Measurements from ENCODE around the gene TESK1.
"Not testable (repeated sequence)": the region's sequence is repeated elsewhere in the genome, so short reads cannot be mapped to it uniquely, and the experiment has no call there.

TESK1 gene

GRCh38 chr9:35615981-35616680 is 11.1 kb downstream of the TESK1 start:
- DNase-seq (ENCODE audit: low spot score) = no peak

DNA sequence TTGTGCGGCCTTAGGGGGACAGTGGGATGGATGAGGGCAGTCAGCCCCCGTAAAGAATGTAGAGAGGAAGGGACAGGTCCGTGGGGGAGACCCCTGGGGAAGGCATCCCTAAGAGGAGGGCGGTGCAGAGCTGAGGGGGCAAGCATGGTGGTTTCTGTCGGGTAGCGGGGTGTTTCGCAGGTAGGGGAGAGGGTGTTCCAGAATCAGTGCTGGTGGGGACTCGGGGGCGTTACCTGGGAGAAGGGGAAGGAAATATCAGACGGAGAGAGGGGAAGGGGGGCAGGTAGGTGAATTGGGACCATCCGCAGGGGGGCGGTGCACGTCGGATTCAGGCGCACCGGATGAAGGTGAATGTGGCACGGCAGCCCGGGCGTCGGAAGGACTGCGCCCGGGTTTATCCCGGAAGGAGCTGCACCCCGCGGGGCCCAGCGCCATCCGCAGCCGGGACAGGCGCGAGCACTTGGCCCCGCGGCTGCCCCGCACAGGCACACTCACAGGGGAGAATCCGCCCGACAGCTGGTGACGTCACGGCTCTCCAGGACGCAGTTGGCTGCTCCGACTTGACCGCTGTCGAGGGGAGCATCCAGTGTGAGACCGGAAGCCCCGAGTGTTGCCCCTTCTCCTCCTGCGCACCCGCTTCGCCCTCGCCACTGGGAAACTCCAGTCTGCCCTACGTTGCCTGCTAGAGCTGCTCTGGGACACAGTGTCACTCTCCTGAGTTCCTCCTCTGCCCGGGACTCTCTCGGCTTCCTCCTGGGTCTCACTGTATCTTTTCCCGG is 11.8 kb downstream of the TESK1 start:
- peak; percentile 56 for DNase-seq (ENCODE audit: low spot score)

DNA sequence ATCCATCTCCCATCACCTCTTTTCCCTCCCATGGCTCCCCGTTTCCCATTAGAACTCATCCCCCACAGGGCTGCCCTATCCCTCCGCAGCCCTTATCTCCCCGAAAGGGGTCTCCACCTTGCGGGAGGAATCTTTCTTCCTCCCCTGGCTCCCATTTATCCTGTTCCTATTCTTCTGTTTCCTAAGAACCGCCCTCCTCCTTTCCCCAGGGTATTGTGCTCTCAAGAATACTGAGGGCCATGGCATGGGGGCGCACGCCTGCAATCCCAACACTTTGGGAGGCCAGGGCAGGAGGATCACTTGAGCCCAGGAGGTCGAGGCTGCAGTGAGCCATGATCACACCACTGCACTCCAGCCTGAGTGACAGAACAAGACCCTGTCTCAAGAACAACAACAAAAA is 12.5 kb downstream of the TESK1 start:
- DNase-seq (ENCODE audit: low spot score) = no peak

DNA sequence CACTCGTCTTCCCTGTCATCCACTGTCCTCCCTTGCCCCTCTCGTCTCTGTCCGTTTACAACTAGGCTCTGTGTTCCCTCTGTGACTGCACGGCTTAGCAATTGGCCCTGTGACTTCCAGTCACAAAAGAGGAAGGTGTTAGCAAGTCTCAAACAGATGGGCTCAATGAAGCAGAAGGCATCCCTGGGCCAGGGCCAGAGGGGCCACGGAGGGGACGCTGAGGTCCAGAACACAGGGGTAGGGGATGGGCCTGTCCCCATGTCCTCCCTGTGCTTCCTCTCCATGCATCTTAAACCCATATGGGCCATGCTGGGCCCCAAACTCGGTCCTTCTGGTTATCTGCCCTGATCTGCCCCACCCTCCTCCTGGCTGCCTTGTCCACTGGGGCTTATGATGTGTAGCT is 13.3 kb downstream of the TESK1 start, which contains the start of gene CD72:
CD72 (minus strand) TSS at position 89 of the 403 bp plus-strand sequence. CDS start 110 bp downstream, outside the sequence.
- peak; percentile 76 for DNase-seq (ENCODE audit: low spot score)

- DNase-seq (ENCODE audit: low spot score) = peak; percentile 88
Observed at GRCh38 chr9:35618854-35619799, 14.1 kb downstream of the TESK1 start.

- peak; percentile 73 for DNase-seq (ENCODE audit: low spot score)
Observed at GRCh38 chr9:35619800-35620158, 14.7 kb downstream of the TESK1 start.

GRCh38 chr9:35627575-35627974 is 22.5 kb downstream of the TESK1 start:
- DNase-seq (ENCODE audit: low spot score) = no peak

- DNase-seq (ENCODE audit: low spot score) = no peak
Observed at GRCh38 chr9:35628389-35628991, 23.4 kb downstream of the TESK1 start.

GRCh38 chr9:35629597-35629996 is 24.5 kb downstream of the TESK1 start:
- no peak for DNase-seq (ENCODE audit: low spot score)

- no peak for DNase-seq (ENCODE audit: low spot score)
Observed at GRCh38 chr9:35635730-35636129, 30.7 kb downstream of the TESK1 start.

GRCh38 chr9:35636135-35636876 is 31.2 kb downstream of the TESK1 start:
- no peak for DNase-seq (ENCODE audit: low spot score)

DNA sequence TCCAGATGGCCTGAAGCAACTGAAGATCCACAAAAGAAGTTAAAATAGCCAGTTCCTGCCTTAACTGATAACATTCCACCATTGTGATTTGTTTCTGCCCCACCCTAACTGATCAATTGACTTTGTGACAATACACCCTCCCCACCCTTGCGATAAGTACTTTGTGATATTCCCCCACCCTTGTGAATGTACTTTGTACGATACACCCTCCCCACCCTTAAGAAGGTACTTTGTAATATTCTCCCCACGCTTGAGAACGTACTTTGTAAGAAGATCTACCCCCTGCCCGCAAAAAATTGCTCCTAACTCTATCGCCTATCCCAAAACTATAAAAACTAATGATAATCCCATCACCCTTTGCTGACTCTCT is 31.8 kb downstream of the TESK1 start:
- DNase-seq (ENCODE audit: low spot score) = not testable (repeated sequence)

GRCh38 chr9:35637427-35637955 is 32.4 kb downstream of the TESK1 start:
- not testable (repeated sequence) for DNase-seq (ENCODE audit: low spot score)

- DNase-seq (ENCODE audit: low spot score) = not testable (repeated sequence)
Observed at GRCh38 chr9:35638751-35639150, 33.7 kb downstream of the TESK1 start.

- not testable (repeated sequence) for DNase-seq (ENCODE audit: low spot score)
Observed at GRCh38 chr9:35639225-35639624, 34.2 kb downstream of the TESK1 start.

DNA sequence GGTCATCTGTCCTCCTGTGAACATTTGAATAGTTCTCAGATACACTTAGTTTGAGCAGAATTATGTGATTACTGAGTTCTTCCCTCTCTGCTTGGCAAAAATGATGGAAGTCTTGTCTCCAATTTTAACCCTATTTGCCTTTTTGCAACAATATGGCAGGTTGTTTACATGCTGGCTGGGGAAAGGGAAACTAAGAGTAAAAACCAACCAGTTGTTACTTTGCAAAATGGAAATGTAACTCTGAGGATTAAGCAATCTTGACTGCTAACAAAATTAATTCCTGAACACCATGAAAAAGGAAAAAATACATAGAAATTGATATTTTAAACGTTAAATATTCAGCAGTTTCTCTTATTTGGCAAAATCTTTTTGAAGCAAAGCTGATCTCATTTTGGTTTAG is 34.6 kb downstream of the TESK1 start:
- DNase-seq (ENCODE audit: low spot score) = no peak

DNA sequence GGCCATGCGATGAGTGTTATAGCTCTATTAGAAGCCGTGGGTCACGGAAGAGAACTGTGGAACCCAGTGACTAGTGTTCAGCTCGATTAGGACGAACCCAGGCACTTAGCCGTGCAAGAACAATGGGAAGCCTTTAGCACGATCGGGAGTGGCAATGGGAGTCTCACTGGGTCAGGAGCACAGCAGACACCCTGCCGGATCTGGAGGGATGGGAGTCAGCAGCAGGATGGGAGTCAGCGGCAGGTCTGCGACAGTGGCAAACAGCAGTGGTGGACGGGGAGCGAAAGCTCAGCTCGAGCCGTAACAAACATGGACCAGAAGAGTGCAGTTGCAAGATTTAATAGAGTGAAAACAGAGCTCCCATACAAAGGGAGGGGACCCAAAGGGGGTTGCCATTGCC is 35.4 kb downstream of the TESK1 start:
- DNase-seq (ENCODE audit: low spot score) = not testable (repeated sequence)

- not testable (repeated sequence) for DNase-seq (ENCODE audit: low spot score)
Observed at GRCh38 chr9:35641478-35641877, 36.4 kb downstream of the TESK1 start.

- DNase-seq (ENCODE audit: low spot score) = no peak
Observed at GRCh38 chr9:35643046-35643445, 38.0 kb downstream of the TESK1 start.

DNA sequence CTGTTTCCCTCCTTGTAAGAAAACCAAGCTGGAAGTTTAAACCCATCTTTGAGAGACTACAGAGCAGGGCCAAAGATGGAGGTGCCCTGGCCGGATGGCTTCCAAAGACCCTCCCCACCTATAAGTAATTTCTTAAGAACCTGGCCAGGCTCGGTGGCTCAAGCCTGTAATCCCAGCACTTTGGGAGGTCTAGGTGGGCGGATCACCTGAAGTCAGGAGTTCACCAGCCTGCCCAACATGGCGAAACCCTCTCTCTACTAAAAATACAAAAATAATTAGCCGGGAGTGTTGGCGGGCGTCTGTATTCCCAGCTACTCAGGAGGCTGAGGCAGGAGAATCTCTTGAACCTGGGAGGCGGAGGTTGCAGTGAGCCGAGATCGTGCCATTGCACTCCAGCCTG is 40.7 kb downstream of the TESK1 start:
- not testable (repeated sequence) for DNase-seq (ENCODE audit: low spot score)

DNA sequence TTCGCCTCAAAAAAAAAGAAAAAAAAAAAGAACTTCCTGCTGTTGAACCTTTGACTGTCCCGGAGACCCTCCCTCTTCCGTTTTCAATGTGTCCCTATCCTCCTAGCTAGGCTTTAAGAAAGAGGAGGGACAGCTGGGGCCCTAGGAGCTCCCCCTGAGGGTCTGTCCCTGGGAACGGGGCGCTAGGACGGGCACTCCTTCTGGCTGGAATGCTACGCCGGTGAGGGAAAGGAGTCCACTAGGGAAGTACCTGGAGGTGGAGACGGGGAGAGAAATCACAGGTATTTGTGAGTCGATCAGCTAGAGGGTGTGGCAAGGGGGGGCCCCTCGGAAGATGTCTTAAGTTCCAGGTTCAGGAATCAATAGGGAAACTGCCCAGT is 41.1 kb downstream of the TESK1 start:
- no peak for DNase-seq (ENCODE audit: low spot score)

Measured in germinal center (tissue), 1 donor.